Measurements from ENCODE around the gene GRB2.
"Not testable (repeated sequence)": the region's sequence is repeated elsewhere in the genome, so short reads cannot be mapped to it uniquely, and the experiment has no call there.

GRB2 gene

GRCh38 chr17:75315541-75316243 is 89.8 kb downstream of the GRB2 start:
- no peak for DNase-seq

- DNase-seq, result no peak
Observed at GRCh38 chr17:75313941-75314551, 91.4 kb downstream of the GRB2 start.

GRCh38 chr17:75308732-75309629 is 96.5 kb downstream of the GRB2 start:
- no peak for DNase-seq

DNA sequence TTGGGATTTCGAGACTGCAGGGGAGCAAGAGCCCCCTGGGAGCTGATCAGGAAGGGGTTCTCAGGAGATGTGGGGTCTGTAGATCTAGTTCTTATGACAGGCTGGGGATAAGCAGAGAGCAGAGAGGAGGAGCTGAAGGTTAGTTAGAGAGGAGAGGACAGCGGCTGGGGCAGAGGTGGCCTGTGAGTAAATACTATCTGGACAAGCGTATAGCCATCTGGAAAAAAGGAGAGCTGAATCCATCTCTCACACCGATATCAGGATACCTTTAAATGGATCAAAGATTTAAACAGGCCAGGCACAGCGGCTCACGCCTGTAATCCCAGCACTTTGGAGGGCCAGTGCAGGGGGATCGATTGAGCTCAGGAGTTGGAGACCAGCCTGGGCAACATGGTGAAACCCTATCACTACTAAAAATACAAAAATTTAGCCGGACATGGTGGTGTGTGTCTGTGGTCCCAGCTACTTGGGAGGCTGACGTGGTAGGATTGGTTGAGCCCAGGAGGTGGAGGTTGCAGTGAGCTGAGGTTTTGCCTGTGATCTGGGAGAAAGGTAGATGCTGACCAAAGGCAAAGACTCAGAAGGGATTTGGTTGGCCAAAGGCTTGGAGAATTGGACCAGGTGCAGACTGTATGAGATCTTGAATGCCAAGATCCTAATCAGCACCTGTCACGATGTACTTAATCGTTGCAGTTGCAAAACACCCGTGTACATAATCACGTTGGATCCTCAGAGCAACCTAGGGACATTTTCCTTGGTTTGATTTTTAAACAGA is 97.3 kb downstream of the GRB2 start:
- DNase-seq, result no peak

DNA sequence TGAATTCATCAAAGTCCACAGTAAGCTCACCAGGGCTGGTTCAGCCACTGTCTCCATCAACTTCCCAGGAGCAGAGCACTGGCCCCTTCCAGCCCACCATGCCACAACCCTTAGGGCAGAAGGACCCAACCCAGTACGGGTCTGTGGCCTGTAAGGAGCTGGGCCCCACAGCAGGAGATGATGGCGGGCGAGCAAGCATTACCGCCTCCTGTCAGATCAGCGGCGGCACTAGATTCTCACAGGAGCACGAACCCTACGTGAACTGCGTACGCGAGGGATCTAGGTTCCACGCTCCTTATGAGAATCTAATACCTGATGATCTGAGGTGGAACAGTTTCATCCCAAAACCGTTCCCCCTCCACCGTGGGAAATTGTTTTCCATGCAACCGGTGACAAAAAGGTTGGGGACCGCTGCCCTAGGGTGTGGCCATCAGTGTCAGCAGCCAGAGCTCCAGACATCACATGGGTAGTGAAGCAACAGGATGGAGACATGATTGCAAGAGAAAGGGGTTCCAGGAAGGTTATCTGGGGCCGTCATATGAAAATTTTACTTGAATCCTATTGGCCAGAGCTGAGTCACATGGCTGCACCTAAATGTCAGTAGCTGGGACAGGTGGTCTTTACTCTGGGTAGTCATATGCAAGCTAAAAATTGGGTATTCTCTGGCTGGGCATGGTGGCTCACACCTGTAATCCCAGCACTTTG is 103.8 kb downstream of the GRB2 start:
- no peak for DNase-seq

GRCh38 chr17:75301049-75301448 is 104.4 kb downstream of the GRB2 start:
- DNase-seq, result no peak

- DNase-seq, result no peak
Observed at GRCh38 chr17:75300280-75300679, 105.2 kb downstream of the GRB2 start.

- no peak for DNase-seq
Observed at GRCh38 chr17:75295201-75296158, 110.0 kb downstream of the GRB2 start.

DNA sequence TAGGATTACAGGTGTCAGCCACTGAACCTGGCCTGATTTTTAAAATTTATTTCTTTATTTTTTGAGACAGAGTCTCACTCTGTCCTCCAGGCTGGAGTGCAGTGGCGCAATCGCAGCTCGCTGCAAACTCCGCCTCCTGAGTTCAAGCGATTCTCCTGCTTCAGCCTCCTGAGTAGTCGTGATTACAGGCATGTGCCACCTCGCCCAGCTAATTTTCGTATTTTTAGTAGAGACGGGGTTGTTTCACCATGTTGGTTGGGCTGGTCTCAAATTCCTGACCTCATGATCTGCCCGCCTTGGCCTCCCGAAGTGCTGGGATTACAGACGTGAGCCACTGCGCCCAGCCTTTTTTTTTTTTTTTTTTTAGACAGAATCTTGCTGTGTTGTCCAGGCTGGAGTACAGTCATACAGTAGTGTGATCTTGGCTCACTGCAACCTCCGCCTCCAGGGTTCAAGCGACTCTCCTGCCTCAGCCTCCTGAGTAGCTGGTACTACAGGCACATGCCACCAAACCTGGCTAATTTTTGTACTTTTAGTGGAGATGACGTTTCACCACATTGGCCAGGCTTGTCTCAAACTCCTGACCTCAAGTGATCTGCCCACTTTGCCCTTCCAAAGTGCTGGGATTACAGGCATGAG is 112.5 kb downstream of the GRB2 start:
- DNase-seq, result not testable (repeated sequence)

- no peak for DNase-seq
Observed at GRCh38 chr17:75289832-75290337, 115.6 kb downstream of the GRB2 start.

DNA sequence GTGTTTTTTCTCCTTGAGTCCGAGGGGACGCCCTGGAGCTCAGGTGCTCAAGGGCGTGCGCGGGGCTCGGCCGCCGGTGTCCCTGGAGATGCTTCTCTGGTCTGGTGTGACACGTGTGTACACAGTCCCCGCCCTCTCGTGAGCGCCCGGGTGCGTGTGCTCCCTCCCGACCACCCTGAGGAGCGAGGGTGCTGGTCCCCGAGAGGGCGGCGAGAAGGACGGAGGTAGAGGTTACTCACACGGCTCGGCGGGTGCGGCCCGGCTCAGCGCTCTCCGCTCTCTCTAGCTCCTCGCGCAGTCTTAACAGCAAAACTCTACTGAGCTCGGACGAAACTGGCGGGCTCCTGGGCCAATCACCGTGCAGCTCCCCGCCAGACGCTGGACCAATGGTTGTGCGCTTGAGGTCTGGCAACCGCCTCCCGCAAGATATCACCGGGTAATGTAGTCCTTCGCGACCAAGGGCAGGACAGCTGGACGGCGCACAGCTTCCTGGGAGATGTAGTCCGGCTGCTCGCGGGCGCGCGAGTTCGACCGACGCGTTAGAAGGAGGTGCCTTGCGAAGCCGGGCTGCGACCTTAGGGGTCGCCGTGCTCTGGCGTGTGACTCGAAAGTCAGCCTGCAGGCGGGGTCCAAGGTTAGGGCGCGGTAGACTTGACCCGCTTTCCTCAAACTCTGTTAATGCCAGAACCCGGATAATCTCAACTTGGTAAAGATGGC is 116.2 kb downstream of the GRB2 start, which contains the start of gene SLC25A19:
Gene SLC25A19 (minus strand): TSS at position 319 of the 717 bp plus-strand sequence. CDS start 2,669 bp downstream, outside the sequence.
- DNase-seq, result peak; percentile 98

DNA sequence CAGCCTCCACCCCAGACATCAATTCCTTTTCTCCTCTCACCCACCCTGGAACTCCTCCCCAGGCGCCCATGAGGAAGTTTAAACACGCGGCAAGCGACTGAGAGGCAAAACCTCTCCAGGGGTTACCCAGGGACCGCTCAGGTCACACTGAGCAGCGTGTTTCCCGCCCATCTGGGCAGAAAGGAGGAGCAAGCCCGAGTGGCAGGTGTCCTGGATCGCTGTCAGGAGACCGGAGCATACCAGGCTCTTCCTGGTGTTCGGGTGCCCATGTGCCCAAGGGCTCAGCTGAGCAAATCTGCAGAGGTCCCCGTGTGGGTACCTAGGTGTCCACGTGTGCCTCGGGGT is 116.7 kb downstream of the GRB2 start:
- DNase-seq, result peak; percentile 35

- no peak for DNase-seq
Observed at GRCh38 chr17:75288359-75288758, 117.1 kb downstream of the GRB2 start.

GRCh38 chr17:75287221-75287620 is 118.3 kb downstream of the GRB2 start:
- DNase-seq, result no peak

- no peak for DNase-seq
Observed at GRCh38 chr17:75285123-75285522, 120.4 kb downstream of the GRB2 start.

- not testable (repeated sequence) for DNase-seq
Observed at GRCh38 chr17:75280189-75280588, 125.3 kb downstream of the GRB2 start.

DNA sequence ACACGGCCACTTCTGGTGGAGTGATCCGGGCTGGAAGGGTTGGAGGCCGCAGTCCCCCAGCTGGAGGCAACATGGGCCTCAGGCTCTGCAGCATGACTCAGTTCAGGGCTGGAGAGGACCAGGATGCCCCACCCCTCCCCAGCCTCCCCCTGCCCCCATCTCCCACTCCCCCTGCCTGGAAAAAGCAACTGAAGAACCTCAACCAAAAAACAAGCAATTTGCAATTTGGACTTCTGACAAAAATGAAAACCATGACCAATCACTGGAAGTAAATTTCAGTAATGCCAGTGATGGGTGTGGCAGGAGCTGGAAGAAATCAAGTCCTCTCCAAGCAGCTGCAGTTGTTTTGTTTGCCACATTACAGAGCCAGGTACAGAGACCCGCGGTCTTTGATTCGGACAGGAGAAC is 127.8 kb downstream of the GRB2 start:
- DNase-seq, result no peak

- no peak for DNase-seq
Observed at GRCh38 chr17:75273977-75274708, 131.3 kb downstream of the GRB2 start.

DNA sequence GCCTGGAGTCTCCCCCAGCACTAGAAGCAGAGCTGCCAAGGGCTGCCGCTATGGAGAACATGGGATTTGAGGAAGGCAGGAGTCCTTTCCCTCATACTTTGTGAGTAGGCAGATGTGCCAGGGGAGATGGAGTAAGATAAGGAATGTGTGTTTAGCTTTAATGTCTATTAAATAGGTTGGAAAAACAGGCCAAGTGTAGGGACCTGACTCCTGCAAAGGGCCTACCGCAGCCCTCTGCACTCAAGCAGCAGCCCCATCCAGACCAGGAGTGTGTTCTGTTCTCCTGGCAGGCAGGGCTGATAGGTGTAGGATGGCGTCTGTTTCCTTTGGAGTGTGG is 132.7 kb downstream of the GRB2 start:
- DNase-seq, result peak; percentile 13

Measured in NCI-H446 treated with DMSO at 0.1 percent for 48 hours (cell line).